H9 (cell line): ENCODE results near the gene SLC9A9. TPM values are rescaled to one million over a fixed set of nuclear protein-coding genes. Genes with fewer than 3 reads are reported as not detected.

Experiments
- DNase-seq: peaks from one replicate; pipeline ENCODE4 v3.0.0-alpha.2; 2017
- H2AFZ ChIP-seq: one replicate; pipeline ENCODE4 v1.6.1; 2013; ENCODE audit warnings: mild to moderate bottlenecking, low read length, control low read depth, moderate library complexity
- H2AK5ac ChIP-seq: 2 replicates; pipeline ENCODE4 v1.6.1; 2013; ENCODE audit warnings: low read length, control low read depth, mixed read lengths; ENCODE audit not compliant: insufficient read length
- H2BK120ac ChIP-seq: one replicate; pipeline ENCODE4 v1.6.1; 2013; ENCODE audit warnings: low read depth, mild to moderate bottlenecking, low read length, control low read depth, inconsistent platforms; ENCODE audit not compliant: poor library complexity, severe bottlenecking
- H2BK12ac ChIP-seq: 2 replicates; pipeline ENCODE4 v1.6.1; 2013; ENCODE audit warnings: low read length, control low read depth, mixed read lengths, low read depth; ENCODE audit not compliant: insufficient read length
- H2BK15ac ChIP-seq: 2 replicates; pipeline ENCODE4 v1.6.1; 2013; ENCODE audit warnings: low read depth, low read length, control low read depth
- H2BK20ac ChIP-seq: one replicate; pipeline ENCODE4 v1.6.1; 2013; ENCODE audit warnings: low read depth, mild to moderate bottlenecking, low read length, control low read depth, inconsistent platforms; ENCODE audit not compliant: poor library complexity, severe bottlenecking
- H2BK5ac ChIP-seq: 2 replicates; pipeline ENCODE4 v1.6.1; 2013; ENCODE audit warnings: low read length, control low read depth, mixed read lengths; ENCODE audit not compliant: insufficient read length
- H3K14ac ChIP-seq: 2 replicates; pipeline ENCODE4 v1.6.1; 2013; ENCODE audit warnings: low read length, control low read depth; ENCODE audit not compliant: insufficient read depth
- H3K18ac ChIP-seq: 2 replicates; pipeline ENCODE4 v1.6.1; 2013; ENCODE audit warnings: low read depth, mild to moderate bottlenecking, mixed read lengths, low read length, control low read depth; ENCODE audit not compliant: insufficient read length
- H3K23ac ChIP-seq: 2 replicates; pipeline ENCODE4 v1.6.1; 2013; ENCODE audit warnings: low read length, control low read depth, mixed read lengths, low read depth; ENCODE audit not compliant: insufficient read length
- H3K23me2 ChIP-seq: 2 replicates; pipeline ENCODE4 v1.6.1; 2013; ENCODE audit warnings: low read depth, mild to moderate bottlenecking, mixed read lengths, low read length, control low read depth; ENCODE audit not compliant: insufficient read length, poor library complexity, severe bottlenecking
- H3K27ac ChIP-seq: 2 replicates; pipeline ENCODE4 v1.5.1; 2013; ENCODE audit warnings: low read length, control low read depth, mixed read lengths, low read depth; ENCODE audit not compliant: insufficient read length
- H3K27me3 ChIP-seq: 2 replicates; pipeline ENCODE4 v1.6.1; 2013; ENCODE audit warnings: low read length, control low read depth, inconsistent platforms; ENCODE audit not compliant: insufficient read depth
- H3K4ac ChIP-seq: 2 replicates; pipeline ENCODE4 v1.6.1; 2013; ENCODE audit warnings: low read depth, mild to moderate bottlenecking, control low read depth, inconsistent platforms, low read length, moderate library complexity
- H3K4me1 ChIP-seq: 2 replicates; pipeline ENCODE4 v1.6.1; 2013; ENCODE audit warnings: low read length, control low read depth, inconsistent platforms; ENCODE audit not compliant: insufficient read depth
- H3K4me2 ChIP-seq: 2 replicates; pipeline ENCODE4 v1.6.1; 2013; ENCODE audit warnings: low read length, control low read depth, mixed read lengths; ENCODE audit not compliant: insufficient read length, insufficient read depth
- H3K56ac ChIP-seq: 2 replicates; pipeline ENCODE4 v1.6.1; 2013; ENCODE audit warnings: low read depth, mild to moderate bottlenecking, mixed read lengths, low read length, control low read depth; ENCODE audit not compliant: insufficient read length
- H3K79me1 ChIP-seq: 2 replicates; pipeline ENCODE4 v1.6.1; 2013; ENCODE audit warnings: low read depth, mild to moderate bottlenecking, moderate library complexity, low read length, control low read depth, inconsistent platforms; ENCODE audit not compliant: insufficient read depth, poor library complexity, severe bottlenecking
- H3K79me2 ChIP-seq: 2 replicates; pipeline ENCODE4 v1.6.1; 2013; ENCODE audit warnings: low read length, control low read depth, inconsistent platforms; ENCODE audit not compliant: insufficient read depth
- H3K9ac ChIP-seq: 2 replicates; pipeline ENCODE4 v1.6.1; 2013; ENCODE audit warnings: low read length, control low read depth, mixed read lengths; ENCODE audit not compliant: insufficient read length; ENCODE audit errors: extremely low read depth
- H3K9me3 ChIP-seq: one replicate; pipeline ENCODE4 v1.6.1; 2013; ENCODE audit warnings: low read depth, low read length, inconsistent platforms; ENCODE audit not compliant: control insufficient read depth
- H3T11ph ChIP-seq: one replicate; pipeline ENCODE4 v1.6.1; 2013; ENCODE audit warnings: mild to moderate bottlenecking, low read length, control low read depth, inconsistent platforms
- H4K20me1 ChIP-seq: one replicate; pipeline ENCODE4 v1.6.1; 2013; ENCODE audit not compliant: control insufficient read depth, insufficient read length, insufficient read depth
- H4K5ac ChIP-seq: 2 replicates; pipeline ENCODE4 v1.6.1; 2013; ENCODE audit warnings: low read depth, mild to moderate bottlenecking, mixed read lengths, low read length, control low read depth; ENCODE audit not compliant: insufficient read length
- H4K8ac ChIP-seq: replicated peaks from 2 replicates; pipeline ENCODE4 v1.6.1; 2013; ENCODE audit warnings: low read length, control low read depth, mixed read lengths, low read depth; ENCODE audit not compliant: insufficient read length
- H4K91ac ChIP-seq: 2 replicates; pipeline ENCODE4 v1.6.1; 2013; ENCODE audit warnings: low read depth, mild to moderate bottlenecking, moderate library complexity, mixed read lengths, low read length, control low read depth; ENCODE audit not compliant: insufficient read length
- H3K27ac Mint-ChIP-seq, 3 experiments: 2 replicates in 2 of 3; 3 replicates in 1 of 3; pipeline ENCODE4 v1.8.0; 2020 to 2021; ENCODE audit warnings: mixed read lengths in 3 of 3, mild to moderate bottlenecking in 1 of 3, moderate library complexity in 1 of 3
- H3K27me3 Mint-ChIP-seq: 2 replicates; pipeline ENCODE4 v1.8.0; 2021; ENCODE audit warnings: low read depth, mild to moderate bottlenecking, moderate library complexity, mixed read lengths
- H3K36me3 Mint-ChIP-seq, 3 experiments: 2 replicates in 2 of 3; 3 replicates in 1 of 3; pipeline ENCODE4 v1.8.0; 2020 to 2021; ENCODE audit warnings: low read depth in 3 of 3, mixed read lengths in 3 of 3; ENCODE audit not compliant: insufficient read depth in 1 of 3
- H3K4me1 Mint-ChIP-seq, 2 experiments: 2 replicates each; pipeline ENCODE4 v1.8.0; 2020; ENCODE audit warnings: mixed read lengths in 2 of 2
- H3K4me3 Mint-ChIP-seq, 2 experiments: 2 replicates in 1 of 2; 3 replicates in 1 of 2; pipeline ENCODE4 v1.8.0; 2020 to 2021; ENCODE audit warnings: mild to moderate bottlenecking in 2 of 2, mixed read lengths in 2 of 2, moderate library complexity in 1 of 2
- H3K9me3 Mint-ChIP-seq, 2 experiments: 2 replicates in 1 of 2; 3 replicates in 1 of 2; pipeline ENCODE4 v1.8.0; 2020; ENCODE audit warnings: mild to moderate bottlenecking in 2 of 2, mixed read lengths in 2 of 2, moderate library complexity in 1 of 2
- WGBS: extraction: QIAGEN DNeasy Blood & Tissue Kit; methylation state at CpG from one replicate; pipeline ENCODE4 v1.1.7; 2013; ENCODE audit warnings: missing lambda C conversion rate, low lambda C conversion rate, mixed read lengths; ENCODE audit not compliant: insufficient read length; ENCODE audit errors: extremely low coverage; 5-methylcytosine and 5-hydroxymethylcytosine counted together
- total RNA-seq: library from RNA; stranded (reverse); gene quantifications from 2 replicates; pipeline ENCODE4 v1.2.1, GENCODE V29; 2021
- TF ChIP-seq, protein P1 (sequence below): fragments of 200-600 bp; sonication (generic); conservative IDR thresholded peaks from 3 replicates; pipeline ENCODE4 v1.8.0; 2021; ENCODE audit warnings: antibody characterized with exemption, mild to moderate bottlenecking

The SLC9A9 gene
- total RNA-seq, 1 experiment from 2014 or later, result 0.35 TPM

- no CpG with 5 or more reads among the region's 3 CpGs for WGBS
- no peak overlapping the region for H3K4me2 ChIP-seq
- no peak overlapping the region for H2BK120ac ChIP-seq
- Mint-ChIP-seq H3K36me3 (no peaks in the 10 kb centered on the region), H3K27ac (no peak overlapping the region), H3K9me3 (no peaks in the 10 kb centered on the region), H3K27me3 (no peaks in the 10 kb centered on the region), H3K4me3 (no peak overlapping the region), H3K4me1 (peaks cover 6 to 7% of the 10 kb centered on the region in 2 experiments)
- H2BK20ac ChIP-seq, result no peak overlapping the region
- H3K4me1 ChIP-seq, result peaks cover 3% of the 10 kb centered on the region; the same call in 1 of the 2 replicates
- no peaks in the 10 kb centered on the region for H4K20me1 ChIP-seq
- no peak overlapping the region for H2BK12ac ChIP-seq
- H3T11ph ChIP-seq, result no peak overlapping the region
- TF ChIP-seq, protein P1, sequence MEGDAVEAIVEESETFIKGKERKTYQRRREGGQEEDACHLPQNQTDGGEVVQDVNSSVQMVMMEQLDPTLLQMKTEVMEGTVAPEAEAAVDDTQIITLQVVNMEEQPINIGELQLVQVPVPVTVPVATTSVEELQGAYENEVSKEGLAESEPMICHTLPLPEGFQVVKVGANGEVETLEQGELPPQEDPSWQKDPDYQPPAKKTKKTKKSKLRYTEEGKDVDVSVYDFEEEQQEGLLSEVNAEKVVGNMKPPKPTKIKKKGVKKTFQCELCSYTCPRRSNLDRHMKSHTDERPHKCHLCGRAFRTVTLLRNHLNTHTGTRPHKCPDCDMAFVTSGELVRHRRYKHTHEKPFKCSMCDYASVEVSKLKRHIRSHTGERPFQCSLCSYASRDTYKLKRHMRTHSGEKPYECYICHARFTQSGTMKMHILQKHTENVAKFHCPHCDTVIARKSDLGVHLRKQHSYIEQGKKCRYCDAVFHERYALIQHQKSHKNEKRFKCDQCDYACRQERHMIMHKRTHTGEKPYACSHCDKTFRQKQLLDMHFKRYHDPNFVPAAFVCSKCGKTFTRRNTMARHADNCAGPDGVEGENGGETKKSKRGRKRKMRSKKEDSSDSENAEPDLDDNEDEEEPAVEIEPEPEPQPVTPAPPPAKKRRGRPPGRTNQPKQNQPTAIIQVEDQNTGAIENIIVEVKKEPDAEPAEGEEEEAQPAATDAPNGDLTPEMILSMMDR, result no peak
- no peak overlapping the region for H3K4ac ChIP-seq
- no peak overlapping the region for H3K14ac ChIP-seq
- H3K23me2 ChIP-seq, result no peaks in the 10 kb centered on the region
- H3K9me3 ChIP-seq, result no peaks in the 10 kb centered on the region
- H3K79me1 ChIP-seq, result no peaks in the 10 kb centered on the region
- H3K18ac ChIP-seq, result no peak overlapping the region
- H3K23ac ChIP-seq, result no peak overlapping the region
- H3K79me2 ChIP-seq, result no peaks in the 10 kb centered on the region
- DNase-seq, result no peak
- H2BK5ac ChIP-seq, result no peak overlapping the region
- H4K8ac ChIP-seq, result no peak overlapping the region
- no peak overlapping the region for H3K27ac ChIP-seq
- no peak overlapping the region for H2BK15ac ChIP-seq
- no peak overlapping the region for H3K56ac ChIP-seq
- no peak overlapping the region for H2AFZ ChIP-seq
- no peak overlapping the region for H3K9ac ChIP-seq
- no peak overlapping the region for H4K5ac ChIP-seq
- H4K91ac ChIP-seq, result no peak overlapping the region
- no peak overlapping the region for H2AK5ac ChIP-seq
- no peaks in the 10 kb centered on the region for H3K27me3 ChIP-seq
Measured at GRCh38 chr3:143220741-143221140, 627.5 kb downstream of the SLC9A9 start.
